Keratinocyte (primary cell): ENCODE measurements around the gene RAB27B. TPM values are rescaled to one million over a fixed set of nuclear protein-coding genes. Genes with fewer than 3 reads are reported as not detected.

Experiments used
- DNase-seq: peaks from one replicate; pipeline ENCODE4 v3.0.0-alpha.2; 2011; ENCODE audit warnings: low read depth, missing footprints, low spot score
- FAIRE-seq: peaks from 2 replicates; lab custom pipeline; 2011; peaks lifted over from hg19 to GRCh38; lab: Jason Lieb, UNC
- H2AFZ ChIP-seq: 2 replicates; pipeline ENCODE4 v1.6.0; 2012; ENCODE audit warnings: low read length, control low read depth, inconsistent platforms; ENCODE audit not compliant: control insufficient read depth
- H3K27ac ChIP-seq: 2 replicates; pipeline ENCODE4 v1.5.1; 2011; ENCODE audit warnings: low read length; ENCODE audit not compliant: control insufficient read depth, insufficient read depth
- H3K27me3 ChIP-seq: 3 replicates; pipeline ENCODE4 v1.6.0; 2011; ENCODE audit warnings: low read length; ENCODE audit not compliant: control insufficient read depth, insufficient read depth; ENCODE audit errors: extremely low read depth
- H3K36me3 ChIP-seq, 2 experiments: 2 replicates in 1 of 2; 3 replicates in 1 of 2; pipeline ENCODE4 v1.5.1; 2011; ENCODE audit warnings: low read length in 2 of 2, mild to moderate bottlenecking in 1 of 2; ENCODE audit not compliant: control insufficient read depth in 2 of 2, insufficient read depth in 2 of 2; ENCODE audit errors: extremely low read depth in 1 of 2
- H3K4me1 ChIP-seq: 3 replicates; pipeline ENCODE4 v1.5.1; 2011; ENCODE audit warnings: low read length; ENCODE audit not compliant: control insufficient read depth, insufficient read depth; ENCODE audit errors: extremely low read depth
- H3K4me2 ChIP-seq: 3 replicates; pipeline ENCODE4 v1.6.0; 2011; ENCODE audit warnings: low read depth, low read length; ENCODE audit not compliant: control insufficient read depth, insufficient read depth; ENCODE audit errors: extremely low read depth
- H3K4me3 ChIP-seq, 3 experiments: fragments of 200-600 bp in 1 of 3; sonication (generic) in 1 of 3; 2 replicates in 2 of 3; 3 replicates in 1 of 3; pipeline ENCODE4 v1.5.1; 2011 to 2016; ENCODE audit warnings: low read length in 3 of 3, mild to moderate bottlenecking in 3 of 3, control low read depth in 2 of 3, inconsistent platforms in 1 of 3, low read depth in 1 of 3, mixed read lengths in 1 of 3, mixed run types in 1 of 3, moderate library complexity in 1 of 3; ENCODE audit not compliant: control insufficient read depth in 2 of 3, insufficient read depth in 2 of 3; ENCODE audit errors: extremely low read depth in 1 of 3
- H3K79me2 ChIP-seq: 2 replicates; pipeline ENCODE4 v1.6.0; 2012; ENCODE audit warnings: low read length; ENCODE audit not compliant: control insufficient read depth, insufficient read depth
- H3K9ac ChIP-seq: 3 replicates; pipeline ENCODE4 v1.6.0; 2011; ENCODE audit warnings: low read length; ENCODE audit not compliant: control insufficient read depth, insufficient read depth; ENCODE audit errors: extremely low read depth
- H3K9me1 ChIP-seq: 3 replicates; pipeline ENCODE4 v1.6.0; 2011; ENCODE audit warnings: low read length; ENCODE audit not compliant: control insufficient read depth, insufficient read depth; ENCODE audit errors: extremely low read depth
- H3K9me3 ChIP-seq: 2 replicates; pipeline ENCODE4 v1.5.1; 2012; ENCODE audit warnings: low read depth, low read length; ENCODE audit not compliant: control insufficient read depth
- H4K20me1 ChIP-seq: 3 replicates; pipeline ENCODE4 v1.6.0; 2011; ENCODE audit warnings: low read length; ENCODE audit not compliant: control insufficient read depth, insufficient read depth; ENCODE audit errors: extremely low read depth
- CTCF ChIP-seq, 3 experiments: IDR thresholded peaks in 1 of 3; conservative IDR thresholded peaks in 1 of 3; optimal IDR thresholded peaks in 1 of 3; 2 replicates in 2 of 3; 3 replicates in 1 of 3; pipeline versions ENCODE3 to v1.5.1; 2011; ENCODE audit warnings: low read length in 3 of 3, mild to moderate bottlenecking in 3 of 3, moderate library complexity in 2 of 3, control low read depth in 1 of 3, inconsistent platforms in 1 of 3; ENCODE audit not compliant: insufficient read depth in 2 of 3; ENCODE audit errors: extremely low read depth in 1 of 3
- EZH2 ChIP-seq: IDR thresholded peaks from one replicate; pipeline ENCODE4 v1.6.1; 2012; ENCODE audit warnings: inconsistent platforms, mild to moderate bottlenecking, low read length, moderate library complexity
- dilution Hi-C: fragments of 300-500 bp; cut with MboI; formaldehyde crosslinking; loops from one replicate; pipeline ENCODE4 v1.7.0; 2020; ENCODE audit warnings: low sequenced_read_pairs; ENCODE audit not compliant: extremely low pct_ligation_motif_present
- polyA plus RNA-seq, 5 experiments: library from polyadenylated mRNA; depleted of rRNA in 3 of 5; stranded (reverse) in 3 of 5; stranded (forward) in 1 of 5; unstranded in 1 of 5; fragments of >200 nt; gene quantifications; 1 replicate in 1 of 5; 2 replicates in 3 of 5; 3 replicates in 1 of 5; pipeline versions ENCODE4 v1.2.1 to v1.2.3, GENCODE V29; 2011 to 2012; ENCODE audit warnings: missing spikeins in 2 of 5, low read depth in 1 of 5, low replicate concordance in 1 of 5

The RAB27B gene
- polyA plus RNA-seq, 1 donor (not counting 4 experiments of a cell fraction or from before 2014, with no cell fraction given): 4.2 TPM

- Histone ChIP-seq H3K79me2 (no peaks in the 10 kb centered on the region), H3K27ac (no peak overlapping the region), H3K9ac (no peak overlapping the region), H3K9me3 (no peaks in the 10 kb centered on the region), H3K27me3 (no peaks in the 10 kb centered on the region), H2AFZ (no peak overlapping the region), H3K4me1 (peaks cover 6% of the 10 kb centered on the region), H3K4me3 (no peak overlapping the region), H3K36me3 (no peaks in the 10 kb centered on the region), H4K20me1 (no peaks in the 10 kb centered on the region), H3K4me2 (no peak overlapping the region), H3K9me1 (no peaks in the 10 kb centered on the region)
- FAIRE-seq (no peak), DNase-seq (no peak)
- TF ChIP-seq EZH2 (no peak), CTCF (optimal IDR thresholded peaks at IDR 0.05 in 1 of 3, IDR thresholded peaks at IDR 0.05 in 1 of 3, conservative IDR thresholded peaks at IDR 0.05 in 1 of 3; ENCODE audit: extremely low read depth in 1 of 3, insufficient read depth in 2 of 3, low read length in 3 of 3) (no peak)
- dilution Hi-C loops: no loop called here
Measured at GRCh38 chr18:54872681-54873080, 44.4 kb downstream of the RAB27B start.

GRCh38 chr18:54873884-54874255, 45.6 kb downstream of the RAB27B start:
- Histone ChIP-seq H3K79me2 (no peaks in the 10 kb centered on the region), H3K36me3 (no peaks in the 10 kb centered on the region), H3K4me2 (peak overlapping the region; percentile 17), H3K27ac (no peak overlapping the region), H3K9me3 (no peaks in the 10 kb centered on the region), H3K27me3 (no peaks in the 10 kb centered on the region), H2AFZ (no peak overlapping the region), H4K20me1 (no peaks in the 10 kb centered on the region), H3K9ac (no peak overlapping the region), H3K9me1 (no peaks in the 10 kb centered on the region), H3K4me3 (no peak overlapping the region), H3K4me1 (peaks cover 6% of the 10 kb centered on the region)
- DNase-seq (no peak), FAIRE-seq (peak; percentile 32)
- TF ChIP-seq EZH2: no peak
- no peak for TF ChIP-seq CTCF (optimal IDR thresholded peaks at IDR 0.05 in 1 of 3, IDR thresholded peaks at IDR 0.05 in 1 of 3, conservative IDR thresholded peaks at IDR 0.05 in 1 of 3; ENCODE audit: extremely low read depth in 1 of 3, insufficient read depth in 2 of 3, low read length in 3 of 3)
- dilution Hi-C loops: no loop called here
